SK-N-DZ (cell line): ENCODE data around the gene ALDH1A3.

ENCODE experiments used
- DNase-seq: peaks from one replicate; pipeline ENCODE4 v3.0.0-alpha.2; 2015; ENCODE audit warnings: low spot score

ALDH1A3 gene

GRCh38 chr15:100881573-100882336 is 2.1 kb downstream of the ALDH1A3 start:
- no peak for DNase-seq

DNA sequence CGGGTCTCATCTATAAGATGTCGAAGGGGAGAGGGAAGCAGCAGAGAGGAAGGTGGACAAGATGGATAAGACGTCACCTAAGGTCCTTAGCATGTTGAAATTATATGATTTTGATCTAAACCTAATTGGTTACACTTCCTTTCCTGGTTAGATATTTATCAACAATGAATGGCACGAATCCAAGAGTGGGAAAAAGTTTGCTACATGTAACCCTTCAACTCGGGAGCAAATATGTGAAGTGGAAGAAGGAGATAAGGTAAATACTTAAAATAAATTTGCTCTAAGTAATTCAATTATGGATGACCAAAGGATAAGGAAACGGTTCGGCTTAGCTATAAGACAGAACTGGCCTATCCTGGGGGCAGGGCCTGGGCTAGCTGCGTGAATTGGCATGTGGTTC is 5.5 kb downstream of the ALDH1A3 start:
- no peak for DNase-seq

DNA sequence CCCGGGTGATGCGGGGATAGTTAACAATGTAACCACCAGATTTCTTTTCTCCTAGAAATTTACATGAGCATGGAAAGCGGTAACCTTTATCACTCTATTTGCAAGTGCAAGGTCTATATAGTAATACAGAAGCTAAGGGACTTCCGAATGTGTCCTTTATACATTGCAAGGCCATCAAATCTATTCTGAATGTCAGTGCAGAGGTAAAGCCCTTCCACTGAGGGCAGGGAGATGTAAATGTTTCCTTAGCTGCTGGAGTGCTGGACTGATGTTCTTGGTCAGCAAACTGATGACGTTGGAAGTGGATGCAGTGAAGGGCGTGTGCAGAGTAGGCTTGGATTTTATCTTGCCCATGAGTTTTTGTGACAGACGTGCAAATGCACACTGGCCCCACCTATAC is 6.2 kb downstream of the ALDH1A3 start:
- no peak for DNase-seq

DNA sequence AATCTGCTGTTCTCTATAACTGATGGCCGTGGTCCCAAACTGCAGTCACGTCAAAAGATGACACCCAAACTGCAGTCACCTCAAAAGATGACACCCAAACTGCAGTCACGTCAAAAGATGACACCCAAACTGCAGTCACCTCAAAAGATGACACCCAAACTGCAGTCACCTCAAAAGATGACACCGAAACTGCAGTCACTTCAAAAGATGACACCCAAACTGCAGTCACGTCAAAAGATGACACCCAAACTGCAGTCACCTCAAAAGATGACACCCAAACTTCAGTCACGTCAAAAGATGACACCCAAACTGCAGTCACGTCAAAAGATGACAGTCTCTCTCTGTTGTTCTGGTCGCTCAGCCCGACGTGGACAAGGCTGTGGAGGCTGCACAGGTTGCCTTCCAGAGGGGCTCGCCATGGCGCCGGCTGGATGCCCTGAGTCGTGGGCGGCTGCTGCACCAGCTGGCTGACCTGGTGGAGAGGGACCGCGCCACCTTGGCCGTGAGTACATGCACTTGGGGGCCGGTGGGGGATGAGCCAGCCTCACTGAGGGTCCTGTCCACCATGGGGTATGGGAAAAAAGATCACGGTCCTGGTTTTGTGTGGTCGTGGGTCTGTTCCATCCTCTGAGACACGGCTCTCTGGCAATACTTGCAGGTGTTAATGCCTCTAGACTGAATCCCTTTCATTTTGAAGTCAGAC is 7.7 kb downstream of the ALDH1A3 start:
- no peak for DNase-seq

DNA sequence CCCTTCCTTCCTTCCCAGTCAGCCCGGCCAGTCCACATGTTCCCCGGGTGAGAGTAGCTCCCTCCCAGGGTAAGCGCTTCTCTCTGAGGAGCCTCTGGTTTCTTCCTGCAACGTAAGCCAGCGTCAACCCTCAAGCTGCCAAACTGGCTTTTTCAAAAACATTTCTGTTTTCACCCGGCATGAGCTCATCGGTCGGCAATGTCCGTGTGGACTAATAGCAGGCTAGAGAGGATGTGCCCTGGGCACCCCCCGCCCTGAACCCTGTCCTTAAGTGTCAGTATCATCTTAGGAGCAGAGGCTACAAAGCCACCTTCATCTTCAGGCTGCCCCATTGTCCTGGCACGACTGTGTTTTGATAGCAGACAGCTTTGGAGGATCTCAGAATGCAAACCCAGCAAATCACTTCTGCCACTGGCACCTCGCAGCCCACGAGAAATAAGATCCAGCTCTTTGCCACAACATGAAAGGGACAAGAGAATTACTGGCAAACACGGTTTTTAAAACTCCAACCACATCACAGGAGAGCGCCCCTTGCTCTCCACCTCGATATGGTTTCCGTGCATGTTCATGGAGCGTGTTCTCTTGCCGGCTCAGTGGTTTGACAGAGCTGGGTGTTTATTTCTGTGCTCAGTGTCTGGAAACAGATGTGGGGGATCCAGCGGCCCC is 9.9 kb downstream of the ALDH1A3 start:
- DNase-seq = no peak

GRCh38 chr15:100890051-100890720 is 10.6 kb downstream of the ALDH1A3 start:
- no peak for DNase-seq

DNA sequence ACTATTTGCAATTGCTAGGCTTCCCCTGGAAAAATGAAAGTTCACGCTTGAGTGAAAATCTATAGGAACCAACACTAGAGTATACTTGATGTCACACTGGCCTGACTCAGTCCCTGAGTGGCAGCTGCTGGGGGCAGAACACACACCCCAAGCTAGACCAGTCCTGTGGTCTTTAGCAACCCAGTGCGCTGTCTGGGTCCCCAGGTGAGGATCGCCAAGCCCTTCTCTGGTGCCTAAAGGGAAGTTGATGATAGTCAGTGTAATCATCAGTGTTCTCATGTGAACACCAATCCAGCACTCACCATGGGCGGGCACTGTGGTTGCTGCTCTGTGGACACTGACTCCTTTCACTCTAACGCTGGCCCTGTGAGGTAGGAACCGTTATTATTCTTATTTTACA is 11.2 kb downstream of the ALDH1A3 start:
- no peak for DNase-seq

DNA sequence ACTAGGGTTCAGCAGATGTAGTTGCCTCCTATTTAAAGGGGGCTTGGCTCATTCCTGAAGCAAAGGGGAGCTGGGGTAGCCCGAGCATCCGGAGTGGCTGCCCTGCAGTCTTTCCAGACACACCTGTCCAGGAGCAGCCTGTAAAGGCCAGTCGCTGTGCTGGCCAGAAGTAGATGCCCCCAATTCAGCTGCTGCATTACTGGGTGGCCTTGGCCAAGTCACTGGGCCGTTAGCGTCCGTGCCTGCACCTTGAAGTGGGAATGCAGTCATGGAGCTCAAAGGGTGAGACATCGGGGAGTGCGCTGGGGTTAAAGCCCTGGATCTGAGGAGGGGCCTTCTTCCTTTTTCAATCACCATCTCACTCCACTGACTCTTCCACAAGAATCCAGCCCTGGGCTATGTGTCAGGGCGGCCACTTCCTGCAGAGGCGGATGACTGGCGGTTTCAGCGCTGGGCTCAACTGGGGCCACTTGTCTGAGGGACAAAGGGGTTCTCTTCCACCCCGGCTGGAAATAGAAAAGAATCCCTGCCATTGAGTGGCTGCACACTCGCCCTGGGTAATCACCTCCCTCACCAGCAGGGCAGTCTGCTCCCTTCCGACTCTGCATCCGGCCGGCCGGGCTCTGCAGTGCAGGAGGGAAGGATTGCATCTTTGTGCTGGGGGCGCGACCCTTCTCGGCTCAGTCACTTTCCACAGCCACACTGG is 11.8 kb downstream of the ALDH1A3 start:
- no peak for DNase-seq

DNA sequence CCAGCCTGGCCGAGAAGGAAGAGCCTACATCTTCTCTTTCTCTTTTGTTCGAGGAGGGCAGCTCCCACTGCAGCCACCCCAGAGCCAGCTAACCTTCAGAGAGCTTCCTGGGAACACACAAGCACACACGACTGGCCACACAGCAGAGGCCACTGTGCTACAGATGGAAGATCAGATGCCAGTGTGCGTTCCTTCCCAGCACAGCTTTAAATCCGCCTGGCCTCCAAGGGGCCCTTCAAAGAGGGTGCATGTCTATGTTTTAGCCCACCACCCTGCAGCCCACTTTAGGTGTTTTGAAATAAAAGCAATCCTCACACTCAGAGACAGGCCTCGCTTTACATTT is 12.4 kb downstream of the ALDH1A3 start:
- no peak for DNase-seq

DNA sequence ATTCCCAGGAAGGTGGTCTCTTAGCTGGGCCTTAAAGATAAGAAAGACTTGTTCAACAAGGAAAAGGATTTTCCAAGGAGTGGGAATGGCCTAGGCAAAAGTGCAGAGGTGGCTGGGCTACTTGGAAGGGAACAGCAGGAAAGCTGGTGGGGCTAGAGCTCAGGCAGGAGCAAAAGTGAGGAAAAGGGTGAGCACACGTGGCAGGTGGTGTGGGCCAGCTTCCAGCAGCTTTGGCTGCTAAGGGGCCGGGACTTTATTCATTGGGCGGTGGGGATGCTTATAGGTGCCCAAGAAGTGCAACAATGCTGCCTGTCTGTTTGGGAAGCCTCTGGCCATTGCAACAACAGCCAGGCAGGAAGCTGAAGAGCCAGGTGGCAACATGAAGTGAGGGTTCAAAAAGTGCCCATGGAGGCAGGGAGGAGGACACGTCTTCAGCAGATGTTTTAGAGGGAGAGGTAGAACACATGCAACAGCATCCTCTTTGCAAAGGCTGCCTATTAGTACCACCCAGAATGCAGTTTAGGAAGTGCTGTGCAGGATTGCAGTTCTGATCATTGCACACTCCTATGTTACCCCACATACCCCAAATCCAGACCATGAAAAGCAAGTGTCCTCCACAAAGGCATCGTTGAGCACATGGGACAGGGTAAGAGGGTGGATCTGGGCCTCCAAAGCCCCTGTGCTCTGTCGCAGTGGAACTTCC is 13.8 kb downstream of the ALDH1A3 start:
- no peak for DNase-seq

- DNase-seq = no peak
Observed at GRCh38 chr15:100893964-100894295, 14.3 kb downstream of the ALDH1A3 start.

DNA sequence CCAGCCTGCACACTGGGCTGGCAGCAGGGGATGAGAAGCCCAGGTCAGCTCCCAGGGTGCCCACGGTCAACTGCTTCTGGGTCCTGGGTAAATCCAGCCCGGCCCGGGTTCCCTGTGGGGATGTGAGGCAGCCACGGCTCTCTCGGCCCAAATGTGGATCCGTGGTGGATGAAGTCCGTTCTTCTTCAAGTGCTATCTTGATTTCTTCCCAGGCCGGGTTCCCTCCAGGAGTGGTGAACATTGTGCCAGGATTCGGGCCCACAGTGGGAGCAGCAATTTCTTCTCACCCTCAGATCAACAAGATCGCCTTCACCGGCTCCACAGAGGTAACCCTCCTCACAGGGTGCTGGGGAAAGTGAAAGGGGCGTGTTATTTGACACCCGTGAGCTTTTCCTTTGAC is 16.1 kb downstream of the ALDH1A3 start:
- DNase-seq = no peak

DNA sequence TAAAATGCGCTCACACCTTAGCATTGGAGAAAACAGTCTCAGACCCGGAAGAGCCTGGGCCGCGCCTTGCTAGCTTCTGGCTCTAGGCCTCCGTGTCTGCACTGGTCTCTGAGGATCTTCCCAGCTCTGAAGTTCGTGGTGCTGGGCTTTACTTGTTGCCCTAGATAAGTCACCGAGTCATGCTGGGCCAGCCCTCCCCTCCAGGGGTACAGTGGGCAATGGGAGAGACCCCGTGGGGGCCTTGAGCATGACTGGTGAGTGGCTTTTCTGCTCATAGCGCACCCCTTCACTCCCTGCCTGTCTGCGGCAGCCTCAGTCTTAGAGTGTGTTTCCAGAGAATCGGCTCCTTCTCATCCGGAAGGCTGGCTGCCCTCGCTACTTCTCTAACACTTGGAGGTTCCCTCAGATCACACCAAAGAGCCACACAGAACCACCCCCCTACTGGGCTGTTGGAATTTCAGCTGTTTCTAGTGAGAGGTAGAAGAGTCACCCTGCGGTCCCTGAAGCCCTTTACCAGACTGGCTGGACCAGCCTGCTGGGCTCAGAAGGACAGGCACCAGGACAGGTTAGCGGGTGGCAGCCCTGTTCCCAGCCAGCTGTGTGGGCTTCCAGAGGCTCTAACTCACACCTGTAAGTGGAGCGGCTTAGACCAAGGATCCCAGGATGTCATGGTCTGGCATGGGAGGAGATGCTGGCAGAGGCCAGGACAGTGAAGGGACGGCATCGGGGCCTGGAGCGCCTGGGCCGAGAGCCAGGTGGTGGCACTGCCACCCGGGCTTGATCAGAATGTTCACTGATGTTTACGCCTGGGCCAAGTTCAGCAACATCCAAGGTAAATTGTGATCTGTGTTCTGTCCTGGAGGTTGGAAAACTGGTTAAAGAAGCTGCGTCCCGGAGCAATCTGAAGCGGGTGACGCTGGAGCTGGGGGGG is 17.9 kb downstream of the ALDH1A3 start:
- DNase-seq = no peak

GRCh38 chr15:100898152-100898490 is 18.5 kb downstream of the ALDH1A3 start:
- no peak for DNase-seq

DNA sequence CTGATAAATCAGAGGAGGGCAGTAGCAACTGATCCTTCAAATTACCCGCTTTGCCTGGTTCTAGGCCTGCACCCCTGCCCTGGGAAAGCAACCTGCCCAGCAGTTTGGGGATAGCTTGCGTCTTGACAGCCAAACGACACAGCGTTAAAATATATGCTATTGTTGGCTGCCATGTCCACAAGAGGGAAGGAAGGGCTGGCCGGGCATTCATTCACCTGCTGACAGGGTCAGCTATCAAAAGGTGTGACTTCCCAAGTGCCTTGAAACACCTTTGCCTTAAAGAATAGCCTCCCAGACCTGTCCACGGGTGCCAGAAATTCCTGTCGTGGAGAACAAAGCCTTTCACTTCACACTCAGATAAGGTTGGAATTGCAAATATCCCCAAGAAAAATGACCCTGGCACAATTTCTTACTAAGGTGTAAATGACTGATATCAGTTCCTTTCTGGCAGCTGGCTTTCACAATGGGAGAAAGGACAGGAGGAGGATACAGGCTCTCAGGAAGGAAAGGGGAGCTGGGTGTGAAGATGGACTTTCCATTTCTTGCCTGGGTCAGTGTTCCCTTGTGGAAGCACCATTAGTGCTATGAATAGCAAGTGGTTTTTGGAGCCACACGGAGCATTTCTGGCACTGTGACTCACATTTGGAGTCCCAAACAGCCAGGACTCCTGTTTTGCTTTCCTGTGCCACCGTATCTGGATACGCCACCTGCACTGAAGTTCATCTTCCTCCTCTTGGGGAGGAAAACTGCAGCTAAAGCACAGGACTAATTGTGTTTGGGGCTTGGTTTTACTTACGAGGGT is 19.2 kb downstream of the ALDH1A3 start:
- DNase-seq = no peak

DNA sequence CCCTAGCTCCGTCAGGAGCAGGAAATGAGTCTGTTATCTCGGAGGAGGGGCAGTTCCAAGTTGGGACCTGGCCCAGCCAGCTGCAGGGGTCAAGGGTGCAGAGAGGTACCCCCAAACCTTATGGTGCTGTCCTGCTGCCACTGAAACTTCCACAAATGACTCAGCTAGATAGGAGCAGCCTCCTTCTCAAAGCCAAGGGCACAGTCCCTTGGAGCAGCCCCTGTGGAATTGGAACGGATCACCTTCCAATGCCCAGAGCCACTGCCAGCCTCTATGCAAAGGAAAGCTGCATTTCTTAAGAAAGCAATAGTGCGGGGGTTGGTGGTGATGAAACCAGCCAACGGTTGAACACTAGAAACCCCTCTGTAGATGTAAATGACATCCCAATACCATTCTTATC is 20.0 kb downstream of the ALDH1A3 start:
- no peak for DNase-seq

DNA sequence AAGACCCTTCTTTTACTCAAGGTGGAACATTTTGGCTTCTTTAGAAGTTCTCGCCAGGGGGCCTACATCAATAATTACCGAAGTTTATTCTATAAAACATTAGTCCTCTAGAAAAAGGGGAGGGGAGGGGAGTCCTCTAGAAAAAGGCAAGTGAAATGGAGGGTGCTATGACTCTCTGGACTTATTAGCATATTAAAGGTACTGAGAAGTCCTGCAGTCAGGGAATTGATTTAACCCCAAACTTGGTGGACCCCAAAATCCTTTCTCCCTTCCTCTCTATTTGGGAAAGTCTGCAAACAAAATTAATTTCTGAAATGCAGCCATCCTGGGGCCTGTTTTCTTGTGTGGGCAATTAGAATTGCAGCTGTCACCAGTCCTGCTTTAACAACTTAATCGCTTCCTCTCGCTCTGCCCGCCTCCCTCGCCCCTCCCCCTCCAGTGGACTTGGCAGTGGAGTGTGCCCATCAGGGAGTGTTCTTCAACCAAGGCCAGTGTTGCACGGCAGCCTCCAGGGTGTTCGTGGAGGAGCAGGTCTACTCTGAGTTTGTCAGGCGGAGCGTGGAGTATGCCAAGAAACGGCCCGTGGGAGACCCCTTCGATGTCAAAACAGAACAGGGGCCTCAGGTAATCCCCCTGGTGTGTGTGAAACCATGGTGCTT is 20.6 kb downstream of the ALDH1A3 start:
- DNase-seq = no peak

DNA sequence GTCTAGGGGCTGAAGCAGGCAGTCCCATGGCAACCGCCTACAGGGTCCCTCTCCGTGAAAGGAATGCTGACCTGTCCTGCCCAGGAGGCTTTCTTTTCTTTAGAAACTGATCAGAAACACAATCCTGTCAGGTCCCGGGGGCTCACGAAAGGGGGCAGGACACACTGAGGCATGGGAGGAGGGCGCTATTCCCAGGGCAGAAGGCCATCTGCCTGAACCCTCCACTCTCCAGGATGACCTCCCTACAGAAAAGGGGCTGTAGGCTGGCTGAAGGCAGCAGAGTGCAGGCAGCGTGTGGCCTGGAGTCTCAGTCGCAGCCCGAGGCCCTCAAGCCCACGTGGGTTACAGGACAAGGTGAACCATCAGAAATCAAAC is 21.2 kb downstream of the ALDH1A3 start:
- no peak for DNase-seq

- DNase-seq = no peak
Observed at GRCh38 chr15:100901296-100901695, 21.7 kb downstream of the ALDH1A3 start.
